H1 (cell line): ENCODE measurements around the gene PROZ. TPM values are rescaled to one million over a fixed set of nuclear protein-coding genes. Genes with fewer than 3 reads are reported as not detected.

ENCODE experiments used
- ASH2L ChIP-seq: fragments of 200-600, 300-600 bp; sonication (generic); IDR thresholded peaks from one replicate; pipeline ENCODE4 v1.7.1; 2017; ENCODE audit warnings: low read length
- BCL11A ChIP-seq, 2 experiments: IDR thresholded peaks; one replicate each; pipeline ENCODE4 v1.6.1; 2011; ENCODE audit warnings: low read depth in 2 of 2, low read length in 2 of 2, mild to moderate bottlenecking in 2 of 2
- CBX5 ChIP-seq: fragments of 300-800, 300-1000 bp; sonication (generic); IDR thresholded peaks from 2 replicates; pipeline ENCODE4 v1.7.1; 2016; ENCODE audit warnings: antibody characterized with exemption, low read length, low read depth
- CBX8 ChIP-seq: fragments of 300-800, 300-1000 bp; sonication (generic); IDR thresholded peaks from 2 replicates; pipeline ENCODE4 v1.7.1; 2016; ENCODE audit warnings: low read depth, low read length, borderline replicate concordance
- CHD2 ChIP-seq: IDR thresholded peaks from 2 replicates; pipeline ENCODE4 v1.6.1; 2012; ENCODE audit warnings: low read length, improper control_type of control experiment
- CREB1 ChIP-seq: IDR thresholded peaks from 2 replicates; pipeline ENCODE4 v1.6.1; 2012; ENCODE audit warnings: inconsistent platforms
- GABPA ChIP-seq: IDR thresholded peaks from 2 replicates; pipeline ENCODE4 v1.6.1; 2011; ENCODE audit warnings: mild to moderate bottlenecking, low read length, moderate library complexity, borderline replicate concordance; ENCODE audit not compliant: insufficient read depth
- HDAC2 ChIP-seq, 2 experiments: fragments of 300-600 bp in 1 of 2; sonication (generic) in 1 of 2; IDR thresholded peaks; 2 replicates each; pipeline ENCODE4 v1.6.1; 2011 to 2012; ENCODE audit warnings: low read depth in 2 of 2, low read length in 2 of 2, mild to moderate bottlenecking in 2 of 2, moderate library complexity in 2 of 2, borderline replicate concordance in 1 of 2, inconsistent platforms in 1 of 2
- KDM4A ChIP-seq: IDR thresholded peaks from one replicate; pipeline ENCODE4 v1.7.1; 2012; ENCODE audit warnings: low read depth, mild to moderate bottlenecking, moderate library complexity, low read length, inconsistent platforms; ENCODE audit not compliant: severe bottlenecking
- NANOG ChIP-seq: IDR thresholded peaks from 2 replicates; pipeline ENCODE4 v1.6.1; 2011; ENCODE audit warnings: low read length, low read depth, mild to moderate bottlenecking, inconsistent platforms; ENCODE audit not compliant: insufficient read depth, poor library complexity, severe bottlenecking
- POLR2AphosphoS5 ChIP-seq: IDR thresholded peaks from 2 replicates; pipeline ENCODE4 v1.6.1; 2011; ENCODE audit warnings: low read depth, low read length
- RAD21 ChIP-seq, 2 experiments: IDR thresholded peaks in 1 of 2; conservative IDR thresholded peaks in 1 of 2; 2 replicates each; pipeline ENCODE4 v1.6.1; 2011; ENCODE audit warnings: low read depth in 2 of 2, low read length in 2 of 2, improper control_type of control experiment in 1 of 2, inconsistent platforms in 1 of 2, mild to moderate bottlenecking in 1 of 2, moderate library complexity in 1 of 2
- RBBP5 ChIP-seq: IDR thresholded peaks from 2 replicates; pipeline ENCODE4 v1.7.1; 2012; ENCODE audit warnings: low read depth, mild to moderate bottlenecking, inconsistent platforms, low read length, moderate library complexity, borderline replicate concordance
- SP1 ChIP-seq: IDR thresholded peaks from 2 replicates; pipeline ENCODE4 v1.6.1; 2011; ENCODE audit warnings: low read depth, low read length
- TAF1 ChIP-seq: IDR thresholded peaks from 2 replicates; pipeline ENCODE4 v1.6.1; 2011; ENCODE audit warnings: mild to moderate bottlenecking, low read depth, low read length
- TAF7 ChIP-seq: optimal IDR thresholded peaks from 2 replicates; pipeline ENCODE3; 2011; ENCODE audit warnings: low read depth, mild to moderate bottlenecking, inconsistent platforms, low read length, moderate library complexity, borderline replicate concordance
- TBP ChIP-seq: IDR thresholded peaks from 2 replicates; pipeline ENCODE4 v1.6.1; 2011; ENCODE audit warnings: low read depth, low read length, improper control_type of control experiment
- polyA plus RNA-seq, 7 experiments: library from polyadenylated mRNA; depleted of rRNA in 3 of 7; stranded (reverse) in 5 of 7; unstranded in 2 of 7; fragments of >200 nt in 5 of 7; fragments of 200-250 nt in 2 of 7; gene quantifications; 1 replicate in 5 of 7; 2 replicates in 1 of 7; 4 replicates in 1 of 7; pipeline versions ENCODE4 v1.2.1 to v1.2.3, GENCODE V29; 2011 to 2013; ENCODE audit warnings: missing spikeins in 2 of 7, mixed read lengths in 2 of 7
- total RNA-seq: library from RNA; stranded (reverse); fragmentation: NEBNext Ultra II Directional; extraction: Animal tissue kit (Norgen Biotek cat#: 25700); gene quantifications from 2 replicates; pipeline ENCODE4 v1.2.1, GENCODE V29; 2021
- TF ChIP-seq, protein P1 (sequence below): IDR thresholded peaks from 2 replicates; pipeline ENCODE4 v1.6.1; 2012; ENCODE audit warnings: inconsistent platforms
- TF ChIP-seq, protein P2 (sequence below): IDR thresholded peaks from 2 replicates; pipeline ENCODE4 v1.6.1; 2011; ENCODE audit warnings: low read length, improper control_type of control experiment

Gene PROZ
- total and polyA plus RNA-seq, 2 of the 8 experiments (the other 6 are each of a cell fraction or from before 2014, with no cell fraction given), result not detected

- TF ChIP-seq CBX8 (no peak), POLR2AphosphoS5 (no peak), BCL11A (IDR thresholded peaks at IDR 0.05; ENCODE audit: low read depth in 2 of 2, low read length in 2 of 2) (no peak), CBX5 (no peak), CHD2 (no peak), TAF1 (no peak), CREB1 (no peak), HDAC2 (IDR thresholded peaks at IDR 0.05; ENCODE audit: borderline replicate concordance in 1 of 2, low read depth in 2 of 2, low read length in 2 of 2) (peak in 1 of 2 experiments; percentile 83; a peak in 1 of 4 replicates), TBP (no peak), NANOG (no peak), ASH2L (no peak), RAD21 (IDR thresholded peaks at IDR 0.05 in 1 of 2, conservative IDR thresholded peaks at IDR 0.05 in 1 of 2; ENCODE audit: low read depth in 2 of 2, low read length in 2 of 2) (peak; percentile 39 to 61; a peak in 3 of 4 replicates), TAF7 (no peak), SP1 (no peak), KDM4A (no peak), RBBP5 (no peak), GABPA (no peak)
- TF ChIP-seq, protein P1, sequence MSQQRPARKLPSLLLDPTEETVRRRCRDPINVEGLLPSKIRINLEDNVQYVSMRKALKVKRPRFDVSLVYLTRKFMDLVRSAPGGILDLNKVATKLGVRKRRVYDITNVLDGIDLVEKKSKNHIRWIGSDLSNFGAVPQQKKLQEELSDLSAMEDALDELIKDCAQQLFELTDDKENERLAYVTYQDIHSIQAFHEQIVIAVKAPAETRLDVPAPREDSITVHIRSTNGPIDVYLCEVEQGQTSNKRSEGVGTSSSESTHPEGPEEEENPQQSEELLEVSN, result no peak
- TF ChIP-seq, protein P2, sequence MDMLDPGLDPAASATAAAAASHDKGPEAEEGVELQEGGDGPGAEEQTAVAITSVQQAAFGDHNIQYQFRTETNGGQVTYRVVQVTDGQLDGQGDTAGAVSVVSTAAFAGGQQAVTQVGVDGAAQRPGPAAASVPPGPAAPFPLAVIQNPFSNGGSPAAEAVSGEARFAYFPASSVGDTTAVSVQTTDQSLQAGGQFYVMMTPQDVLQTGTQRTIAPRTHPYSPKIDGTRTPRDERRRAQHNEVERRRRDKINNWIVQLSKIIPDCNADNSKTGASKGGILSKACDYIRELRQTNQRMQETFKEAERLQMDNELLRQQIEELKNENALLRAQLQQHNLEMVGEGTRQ, result no peak
Measured at GRCh38 chr13:113123226-113124201, 34.9 kb upstream of the PROZ start (continued).
